Measurements from ENCODE around the gene SLFN12. TPM values are rescaled to one million over a fixed set of nuclear protein-coding genes. Genes with fewer than 3 reads are reported as not detected.

SLFN12 gene
- total RNA-seq, 2 experiments from 2014 or later = 0.06 TPM; not detected in 1

- Histone ChIP-seq H3K79me2 (ENCODE audit: insufficient read depth, low read depth, low read length) (no peaks in the 10 kb centered on the region), H3K4me2 (ENCODE audit: low read length) (no peak overlapping the region), H2AFZ (ENCODE audit: low read length) (no peak overlapping the region), H4K20me1 (ENCODE audit: insufficient read depth, low read length) (no peaks in the 10 kb centered on the region), H3K9me2 (ENCODE audit: insufficient read depth, low read length) (no peaks in the 10 kb centered on the region), H3K4me1 (ENCODE audit: insufficient read depth, low read length, poor library complexity, severe bottlenecking) (no peaks in the 10 kb centered on the region), H3K9me3 (ENCODE audit: low read length) (no peaks in the 10 kb centered on the region), H3K27ac (ENCODE audit: low read depth, low read length, poor library complexity, severe bottlenecking) (no peak overlapping the region), H3K36me3 (ENCODE audit: insufficient read depth, low read length) (no peaks in the 10 kb centered on the region), H3K4me3 (ENCODE audit: low read depth, low read length, poor library complexity, severe bottlenecking) (no peak overlapping the region)
- TF ChIP-seq EZH2phosphoT487 (IDR thresholded peaks at IDR 0.05; ENCODE audit: borderline replicate concordance, low read depth, low read length) (no peak), CTCF (conservative IDR thresholded peaks at IDR 0.05; ENCODE audit: low read length) (no peak)
- no peak for DNase-seq (ENCODE audit: low spot score)
- POLR2A ChIA-PET = no interaction called here
- intact Hi-C loops (cut with micrococcal nuclease; ENCODE audit: unreplicated experiment) = no loop called here
- CTCF ChIA-PET (ENCODE audit: unreplicated experiment) = no interaction called here
- no TSS peak for BruUV-seq (replicated peaks)
Measured at GRCh38 chr17:35390663-35391062, 41.6 kb downstream of the SLFN12 start.

GRCh38 chr17:35390156-35390555, 42.1 kb downstream of the SLFN12 start:
- no peak overlapping the region for H2AFZ ChIP-seq (ENCODE audit: low read length)
- H3K4me3 ChIP-seq (ENCODE audit: low read depth, low read length, poor library complexity, severe bottlenecking) = no peak overlapping the region
- H4K20me1 ChIP-seq (ENCODE audit: insufficient read depth, low read length) = no peaks in the 10 kb centered on the region
- DNase-seq (ENCODE audit: low spot score) = no peak
- ChIA-PET POLR2A (no interaction called here), CTCF (ENCODE audit: unreplicated experiment) (no interaction called here)
- H3K9me3 ChIP-seq (ENCODE audit: low read length) = no peaks in the 10 kb centered on the region
- H3K4me2 ChIP-seq (ENCODE audit: low read length) = no peak overlapping the region
- intact Hi-C loops (cut with micrococcal nuclease; ENCODE audit: unreplicated experiment) = no loop called here
- H3K79me2 ChIP-seq (ENCODE audit: insufficient read depth, low read depth, low read length) = no peaks in the 10 kb centered on the region
- H3K9me2 ChIP-seq (ENCODE audit: insufficient read depth, low read length) = no peaks in the 10 kb centered on the region
- no peak overlapping the region for H3K27ac ChIP-seq (ENCODE audit: low read depth, low read length, poor library complexity, severe bottlenecking)
- no peaks in the 10 kb centered on the region for H3K4me1 ChIP-seq (ENCODE audit: insufficient read depth, low read length, poor library complexity, severe bottlenecking)
- H3K36me3 ChIP-seq (ENCODE audit: insufficient read depth, low read length) = no peaks in the 10 kb centered on the region
- TF ChIP-seq CTCF (conservative IDR thresholded peaks at IDR 0.05; ENCODE audit: low read length) (no peak), EZH2phosphoT487 (IDR thresholded peaks at IDR 0.05; ENCODE audit: borderline replicate concordance, low read depth, low read length) (no peak)
- no TSS peak for BruUV-seq (replicated peaks)

GRCh38 chr17:35387496-35387895, 44.8 kb downstream of the SLFN12 start:
- H4K20me1 ChIP-seq (ENCODE audit: insufficient read depth, low read length) = no peaks in the 10 kb centered on the region
- DNase-seq (ENCODE audit: low spot score) = no peak
- ChIA-PET POLR2A (no interaction called here), CTCF (ENCODE audit: unreplicated experiment) (no interaction called here)
- TF ChIP-seq EZH2phosphoT487 (IDR thresholded peaks at IDR 0.05; ENCODE audit: borderline replicate concordance, low read depth, low read length) = no peak
- no peak overlapping the region for H2AFZ ChIP-seq (ENCODE audit: low read length)
- intact Hi-C loops (cut with micrococcal nuclease; ENCODE audit: unreplicated experiment) = no loop called here
- H3K9me3 ChIP-seq (ENCODE audit: low read length) = no peaks in the 10 kb centered on the region
- H3K36me3 ChIP-seq (ENCODE audit: insufficient read depth, low read length) = no peaks in the 10 kb centered on the region
- H3K4me1 ChIP-seq (ENCODE audit: insufficient read depth, low read length, poor library complexity, severe bottlenecking) = no peaks in the 10 kb centered on the region
- H3K79me2 ChIP-seq (ENCODE audit: insufficient read depth, low read depth, low read length) = no peaks in the 10 kb centered on the region
- no peak overlapping the region for H3K4me3 ChIP-seq (ENCODE audit: low read depth, low read length, poor library complexity, severe bottlenecking)
- no peak overlapping the region for H3K4me2 ChIP-seq (ENCODE audit: low read length)
- BruUV-seq (replicated peaks) = no TSS peak
- H3K9me2 ChIP-seq (ENCODE audit: insufficient read depth, low read length) = no peaks in the 10 kb centered on the region
- H3K27ac ChIP-seq (ENCODE audit: low read depth, low read length, poor library complexity, severe bottlenecking) = no peak overlapping the region
